IMR-90 (cell line): ENCODE results near the gene CAPN8. TPM values are rescaled to one million over a fixed set of nuclear protein-coding genes. Genes with fewer than 3 reads are reported as not detected.

Experiments used
- ATAC-seq: fragments of 200-7000 bp; cut with Tn5 transposase; 2 replicates; pipeline ENCODE4 v1.9.1; 2020; ENCODE audit warnings: low read depth, mild to moderate bottlenecking, moderate library complexity
- BruUV-seq: library from RNA; stranded (reverse); fragments of 400-500 nt; replicated peaks from 2 replicates; lab custom pipeline; 2021; lab: Mats Ljungman, UMichigan
- CTCF ChIA-PET: fragments of 300-600 bp; formaldehyde crosslinking; extraction: SDS; loops from one replicate; lab custom pipeline; 2021; ENCODE audit warnings: antibody characterized with exemption; lab: Yijun Ruan, JAX
- POLR2A ChIA-PET: fragments of 300-600 bp; sonication (Branson Sonifier 250); formaldehyde crosslinking; loops from one replicate; lab custom pipeline; 2022; ENCODE audit warnings: antibody characterized with exemption; ENCODE audit not compliant: unreplicated experiment; lab: Charles Lee
- DNase-seq: peaks from one replicate; pipeline ENCODE4 v3.0.0; 2013
- H2AFZ ChIP-seq: replicated peaks from 2 replicates; pipeline ENCODE3; 2013; ENCODE audit warnings: low read length, mild to moderate bottlenecking; ENCODE audit not compliant: poor library complexity
- H2AK5ac ChIP-seq: 2 replicates; pipeline ENCODE4 v1.6.1; 2013; ENCODE audit warnings: low read depth, low read length, inconsistent platforms
- H2AK9ac ChIP-seq: replicated peaks from 2 replicates; pipeline ENCODE3; 2013; ENCODE audit warnings: mild to moderate bottlenecking, low read depth, low read length, moderate library complexity; ENCODE audit not compliant: poor library complexity
- H2BK120ac ChIP-seq: 2 replicates; pipeline ENCODE4 v1.6.1; 2013; ENCODE audit warnings: low read depth, low read length, inconsistent platforms
- H2BK15ac ChIP-seq: 3 replicates; pipeline ENCODE4 v1.6.1; 2013; ENCODE audit warnings: low read depth, low read length, inconsistent platforms
- H2BK20ac ChIP-seq: 2 replicates; pipeline ENCODE4 v1.6.1; 2013; ENCODE audit warnings: low read depth, mild to moderate bottlenecking, inconsistent platforms, low read length, moderate library complexity
- H2BK5ac ChIP-seq: 2 replicates; pipeline ENCODE4 v1.6.1; 2013; ENCODE audit warnings: mild to moderate bottlenecking, low read depth, low read length, inconsistent platforms; ENCODE audit not compliant: poor library complexity, severe bottlenecking
- H3K14ac ChIP-seq: replicated peaks from 2 replicates; pipeline ENCODE4 v1.6.1; 2013; ENCODE audit warnings: low read depth, low read length, inconsistent platforms
- H3K18ac ChIP-seq: 2 replicates; pipeline ENCODE4 v1.6.1; 2013; ENCODE audit warnings: low read depth, low read length, control low read depth
- H3K23ac ChIP-seq: 2 replicates; pipeline ENCODE4 v1.6.1; 2013; ENCODE audit warnings: low read depth, low read length, inconsistent platforms
- H3K27ac ChIP-seq: 2 replicates; pipeline ENCODE4 v1.5.1; 2013; ENCODE audit warnings: mild to moderate bottlenecking, control low read depth, low read length; ENCODE audit not compliant: insufficient read depth
- H3K27me3 ChIP-seq: 2 replicates; pipeline ENCODE4 v1.6.1; 2013; ENCODE audit warnings: low read length; ENCODE audit not compliant: control insufficient read depth, insufficient read depth
- H3K36me3 ChIP-seq: 2 replicates; pipeline ENCODE4 v1.6.1; 2013; ENCODE audit warnings: low read length, mixed read lengths; ENCODE audit not compliant: control insufficient read depth, insufficient read depth
- H3K4ac ChIP-seq: 2 replicates; pipeline ENCODE4 v1.6.1; 2013; ENCODE audit warnings: low read depth, low read length, inconsistent platforms
- H3K4me1 ChIP-seq: 2 replicates; pipeline ENCODE4 v1.6.1; 2013; ENCODE audit warnings: low read length, mixed read lengths; ENCODE audit not compliant: control insufficient read depth, insufficient read depth
- H3K4me2 ChIP-seq: 2 replicates; pipeline ENCODE4 v1.6.1; 2013; ENCODE audit warnings: low read depth, mild to moderate bottlenecking, control low read depth, low read length, moderate library complexity
- H3K4me3 ChIP-seq: 2 replicates; pipeline ENCODE4 v1.5.1; 2013; ENCODE audit warnings: low read depth, mild to moderate bottlenecking, control low read depth, low read length, moderate library complexity; ENCODE audit not compliant: insufficient read depth
- H3K56ac ChIP-seq: 2 replicates; pipeline ENCODE4 v1.6.1; 2013; ENCODE audit warnings: low read length, inconsistent platforms; ENCODE audit not compliant: insufficient read depth; ENCODE audit errors: extremely low read depth
- H3K79me1 ChIP-seq, 2 experiments: 2 replicates each; pipeline ENCODE4 v1.6.1; 2013; ENCODE audit warnings: low read length in 2 of 2, inconsistent platforms in 1 of 2, low read depth in 1 of 2
- H3K9ac ChIP-seq: 2 replicates; pipeline ENCODE4 v1.6.1; 2013; ENCODE audit warnings: low read depth, low read length, control low read depth
- H3K9me1 ChIP-seq: 2 replicates; pipeline ENCODE4 v1.6.1; 2013; ENCODE audit warnings: low read length, inconsistent platforms; ENCODE audit not compliant: insufficient read depth
- H3K9me3 ChIP-seq: 2 replicates; pipeline ENCODE4 v1.6.1; 2013; ENCODE audit warnings: low read length; ENCODE audit not compliant: control insufficient read depth, insufficient read depth
- H4K20me1 ChIP-seq: 2 replicates; pipeline ENCODE4 v1.6.1; 2013; ENCODE audit warnings: low read length, inconsistent platforms; ENCODE audit not compliant: insufficient read depth
- H4K5ac ChIP-seq: 2 replicates; pipeline ENCODE4 v1.6.1; 2013; ENCODE audit warnings: mild to moderate bottlenecking, low read depth, low read length, control low read depth
- H4K8ac ChIP-seq, 2 experiments: 2 replicates each; pipeline ENCODE4 v1.6.1; 2013; ENCODE audit warnings: low read depth in 2 of 2, low read length in 2 of 2, control low read depth in 1 of 2, inconsistent platforms in 1 of 2
- H4K91ac ChIP-seq: 2 replicates; pipeline ENCODE4 v1.6.1; 2013; ENCODE audit warnings: low read depth, low read length, inconsistent platforms; ENCODE audit not compliant: insufficient read depth
- BHLHE40 ChIP-seq: fragments of 150-350 bp; IDR thresholded peaks from 2 replicates; pipeline ENCODE4 v1.6.1; 2016; ENCODE audit warnings: mild to moderate bottlenecking, low read depth, low read length
- CEBPB ChIP-seq: IDR thresholded peaks from 2 replicates; pipeline ENCODE4 v1.6.1; 2012; ENCODE audit warnings: low read depth, low read length, improper control_type of control experiment
- CHD1 ChIP-seq: IDR thresholded peaks from 2 replicates; pipeline ENCODE4 v1.6.1; 2012; ENCODE audit warnings: low read depth, low read length, improper control_type of control experiment
- ELK1 ChIP-seq: fragments of 150-350 bp; IDR thresholded peaks from 2 replicates; pipeline ENCODE4 v1.6.1; 2016; ENCODE audit warnings: low read depth, mild to moderate bottlenecking, low read length, moderate library complexity, borderline replicate concordance
- FOS ChIP-seq: fragments of 150-350 bp; IDR thresholded peaks from 2 replicates; pipeline ENCODE4 v1.6.1; 2016; ENCODE audit warnings: low read depth, low read length
- MAFK ChIP-seq: IDR thresholded peaks from 2 replicates; pipeline ENCODE4 v1.6.1; 2012; ENCODE audit warnings: low read depth, low read length, improper control_type of control experiment
- MAZ ChIP-seq: IDR thresholded peaks from 2 replicates; pipeline ENCODE4 v1.6.1; 2012; ENCODE audit warnings: low read depth, mild to moderate bottlenecking, low read length, improper control_type of control experiment, moderate library complexity, borderline replicate concordance
- MXI1 ChIP-seq: IDR thresholded peaks from 2 replicates; pipeline ENCODE4 v1.6.1; 2012; ENCODE audit warnings: low read depth, mild to moderate bottlenecking, low read length, moderate library complexity, borderline replicate concordance
- NFE2L2 ChIP-seq: fragments of 150-350 bp; IDR thresholded peaks from 2 replicates; pipeline ENCODE4 v1.6.1; 2016; ENCODE audit warnings: low read depth, mild to moderate bottlenecking, low read length
- POLR2A ChIP-seq: IDR thresholded peaks from 2 replicates; pipeline ENCODE4 v1.6.1; 2012; ENCODE audit warnings: mild to moderate bottlenecking, low read depth, low read length
- RAD21 ChIP-seq: IDR thresholded peaks from 2 replicates; pipeline ENCODE4 v1.6.1; 2012; ENCODE audit warnings: low read length, improper control_type of control experiment
- RCOR1 ChIP-seq: IDR thresholded peaks from 2 replicates; pipeline ENCODE4 v1.6.1; 2012; ENCODE audit warnings: mild to moderate bottlenecking, low read length, improper control_type of control experiment; ENCODE audit not compliant: insufficient replicate concordance
- RFX5 ChIP-seq: IDR thresholded peaks from 2 replicates; pipeline ENCODE4 v1.8.0; 2012; ENCODE audit warnings: low read depth, mild to moderate bottlenecking, low read length, moderate library complexity
- SMC3 ChIP-seq: fragments of 150-350 bp; IDR thresholded peaks from 2 replicates; pipeline ENCODE4 v1.6.1; 2016; ENCODE audit warnings: low read depth, mild to moderate bottlenecking, antibody characterized with exemption, low read length, moderate library complexity
- USF2 ChIP-seq: fragments of 150-350 bp; IDR thresholded peaks from 2 replicates; pipeline ENCODE4 v1.6.1; 2017; ENCODE audit warnings: mild to moderate bottlenecking, antibody characterized with exemption, low read length, low read depth
- WGBS, 2 experiments: methylation state at CpG; one replicate each; pipeline versions ENCODE4 v1.1.5 to v1.1.7; 2013; ENCODE audit warnings: missing lambda C conversion rate in 2 of 2; ENCODE audit not compliant: insufficient read length in 1 of 2; ENCODE audit errors: extremely low coverage in 2 of 2; 5-methylcytosine and 5-hydroxymethylcytosine counted together
- dilution Hi-C: fragments of 300-500 bp; cut with HindIII; formaldehyde crosslinking; loops from one replicate; pipeline ENCODE4 v1.14.3; 2018; ENCODE audit warnings: low sequenced_read_pairs; ENCODE audit not compliant: unreplicated experiment
- in situ Hi-C: fragments of 300-500 bp; cut with MboI; formaldehyde crosslinking; loops from 3 replicates; pipeline ENCODE4 v1.14.3; 2019; ENCODE audit warnings: low sequenced_read_pairs, inconsistent platforms, mixed read lengths
- intact Hi-C: fragments of 100-400 bp; cut with micrococcal nuclease; formaldehyde crosslinking; loops from 2 replicates; pipeline ENCODE4 v1.10.0; 2022
- polyA plus RNA-seq, 3 experiments: library from polyadenylated mRNA; depleted of rRNA; stranded (reverse); fragments of >200 nt; gene quantifications; 2 replicates each; pipeline ENCODE4 v1.2.3, GENCODE V29; 2012; ENCODE audit warnings: low replicate concordance in 1 of 3
- total RNA-seq: library from RNA; depleted of rRNA; stranded (reverse); fragments of >200 nt; gene quantifications from 2 replicates; pipeline ENCODE4 v1.2.3, GENCODE V29; 2012
- TF ChIP-seq, protein P1 (sequence below): conservative IDR thresholded peaks from 2 replicates; pipeline ENCODE4 v1.5.1; 2012; ENCODE audit warnings: mild to moderate bottlenecking, low read depth, low read length, improper control_type of control experiment

The CAPN8 gene
- total and polyA plus RNA-seq, 2 of the 4 experiments (the other 2 are of a cell fraction), result not detected

DNA sequence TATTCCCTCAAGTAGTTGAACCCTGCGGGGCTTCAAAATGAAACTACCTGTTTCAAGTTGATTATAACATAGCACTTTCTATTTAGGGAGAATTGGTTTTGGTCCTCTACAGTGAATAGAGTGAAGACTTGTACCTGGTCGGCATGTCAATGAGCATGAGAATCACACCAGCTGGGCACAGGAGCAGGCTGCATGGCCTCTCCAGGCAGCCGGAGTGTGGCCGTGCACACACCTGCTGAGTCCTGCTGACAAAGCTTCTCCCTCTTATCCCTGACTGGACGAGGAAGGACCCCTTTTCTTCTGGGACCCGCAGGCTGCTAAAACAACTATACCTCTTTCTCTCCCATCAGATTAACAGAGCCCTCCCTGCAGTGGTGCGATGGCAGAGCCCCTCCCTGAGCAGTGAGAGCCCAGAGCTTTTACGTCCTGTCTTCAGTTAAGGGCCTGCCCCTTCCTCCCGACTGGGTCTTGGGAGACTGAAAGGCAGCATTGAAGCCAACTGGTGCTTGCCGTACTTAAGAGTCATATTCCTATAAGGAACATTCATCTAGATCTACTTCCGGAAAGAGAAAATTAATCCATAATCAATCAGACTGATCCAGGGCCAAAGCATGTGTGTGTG lies 124.9 kb downstream of the CAPN8 start:
- CTCF ChIA-PET, result interaction anchor here (0.6 kb wide), 1 partner anchor 200 kb away, joined by 3 read pairs; no protein-coding TSS in a partner anchor
- H3K4ac ChIP-seq, result no peak overlapping the region
- H3K27ac ChIP-seq, result no peak overlapping the region
- POLR2A ChIA-PET, result no interaction called here
- H2BK120ac ChIP-seq, result no peak overlapping the region
- no peak overlapping the region for H4K5ac ChIP-seq
- H3K4me2 ChIP-seq, result no peak overlapping the region
- no peaks in the 10 kb centered on the region for H3K9me1 ChIP-seq
- no peak overlapping the region for H3K18ac ChIP-seq
- H3K9ac ChIP-seq, result no peak overlapping the region
- in situ Hi-C loops (no loop called here), dilution Hi-C loops (no loop called here), intact Hi-C loops (no loop called here)
- DNase-seq (no peak), ATAC-seq (no peak)
- BruUV-seq, result no TSS peak
- H4K8ac ChIP-seq, result no peak overlapping the region
- no peak overlapping the region for H2AFZ ChIP-seq
- no peaks in the 10 kb centered on the region for H3K79me1 ChIP-seq
- no peak overlapping the region for H3K14ac ChIP-seq
- H3K23ac ChIP-seq, result no peak overlapping the region
- H3K56ac ChIP-seq, result no peak overlapping the region
- H3K4me3 ChIP-seq, result no peak overlapping the region
- 60% methylated on average over 3 of the region's 11 CpGs; no CpG with 5 or more reads in 1 of the 2 experiments for WGBS, 2 experiments
- TF ChIP-seq CEBPB (no peak), RCOR1 (no peak), RAD21 (no peak), MAZ (no peak), MAFK (no peak), ELK1 (no peak), FOS (no peak), POLR2A (no peak), RFX5 (no peak), NFE2L2 (no peak), CHD1 (no peak), BHLHE40 (no peak), MXI1 (no peak), SMC3 (no peak), USF2 (no peak)
- TF ChIP-seq, protein P1, sequence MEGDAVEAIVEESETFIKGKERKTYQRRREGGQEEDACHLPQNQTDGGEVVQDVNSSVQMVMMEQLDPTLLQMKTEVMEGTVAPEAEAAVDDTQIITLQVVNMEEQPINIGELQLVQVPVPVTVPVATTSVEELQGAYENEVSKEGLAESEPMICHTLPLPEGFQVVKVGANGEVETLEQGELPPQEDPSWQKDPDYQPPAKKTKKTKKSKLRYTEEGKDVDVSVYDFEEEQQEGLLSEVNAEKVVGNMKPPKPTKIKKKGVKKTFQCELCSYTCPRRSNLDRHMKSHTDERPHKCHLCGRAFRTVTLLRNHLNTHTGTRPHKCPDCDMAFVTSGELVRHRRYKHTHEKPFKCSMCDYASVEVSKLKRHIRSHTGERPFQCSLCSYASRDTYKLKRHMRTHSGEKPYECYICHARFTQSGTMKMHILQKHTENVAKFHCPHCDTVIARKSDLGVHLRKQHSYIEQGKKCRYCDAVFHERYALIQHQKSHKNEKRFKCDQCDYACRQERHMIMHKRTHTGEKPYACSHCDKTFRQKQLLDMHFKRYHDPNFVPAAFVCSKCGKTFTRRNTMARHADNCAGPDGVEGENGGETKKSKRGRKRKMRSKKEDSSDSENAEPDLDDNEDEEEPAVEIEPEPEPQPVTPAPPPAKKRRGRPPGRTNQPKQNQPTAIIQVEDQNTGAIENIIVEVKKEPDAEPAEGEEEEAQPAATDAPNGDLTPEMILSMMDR, result no peak
- no peak overlapping the region for H4K91ac ChIP-seq
- H2BK20ac ChIP-seq, result no peak overlapping the region
- H4K20me1 ChIP-seq, result no peaks in the 10 kb centered on the region
- no peak overlapping the region for H2AK9ac ChIP-seq
- no peaks in the 10 kb centered on the region for H3K36me3 ChIP-seq
- H2BK15ac ChIP-seq, result no peak overlapping the region
- peaks cover 30% of the 10 kb centered on the region for H3K27me3 ChIP-seq
- H3K4me1 ChIP-seq, result no peaks in the 10 kb centered on the region
- no peak overlapping the region for H2AK5ac ChIP-seq
- no peak overlapping the region for H2BK5ac ChIP-seq
- no peaks in the 10 kb centered on the region for H3K9me3 ChIP-seq
